Stimulated activated CD8-positive, alpha-beta memory T cell treated with anti-CD3 and anti-CD28 coated beads, Interleukin-4, amount 100 ng/mL, for 4 hours (primary cell): ENCODE measurements around the gene DNAJC10.

Source experiments
- DNase-seq, 2 donors: peaks; one replicate each; pipeline ENCODE4 v3.0.0-alpha.2; 2020; ENCODE audit warnings: low read depth in 2 of 2, low spot score in 1 of 2

Gene DNAJC10

GRCh38 chr2:182831921-182832320, 115.9 kb downstream of the DNAJC10 start:
- DNase-seq: no peak

- DNase-seq: no peak
Measured at GRCh38 chr2:182833084-182833854, 117.2 kb downstream of the DNAJC10 start.

- no peak for DNase-seq
Measured at GRCh38 chr2:182834293-182834692, 118.2 kb downstream of the DNAJC10 start.

- no peak for DNase-seq
Measured at GRCh38 chr2:182836451-182836850, 120.4 kb downstream of the DNAJC10 start.
